Measurements from ENCODE around the gene ENO4.
A peak's percentile ranks its signal among the peaks of the same experiment; 100 is the strongest.

Gene ENO4

DNA sequence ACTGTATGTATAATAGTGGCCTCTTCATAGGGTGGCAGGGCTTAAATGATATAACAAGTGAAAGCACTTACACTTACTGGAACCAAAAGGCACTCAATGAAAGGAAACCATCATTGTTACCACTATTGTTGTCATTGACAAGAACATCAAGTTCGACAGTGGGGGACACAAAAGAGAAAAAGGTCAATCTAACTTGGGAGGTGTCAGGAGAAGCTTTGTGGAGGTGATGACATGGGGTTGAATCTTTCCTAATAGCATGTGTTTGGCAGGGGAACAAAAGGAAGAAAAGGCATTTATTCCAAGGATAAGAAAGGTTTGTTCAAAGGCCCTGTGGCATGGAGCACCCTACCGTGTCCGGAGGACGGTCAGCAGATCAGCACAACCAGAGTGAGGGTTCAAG, 18.2 kb upstream of the ENO4 start:
- no peak for DNase-seq

DNA sequence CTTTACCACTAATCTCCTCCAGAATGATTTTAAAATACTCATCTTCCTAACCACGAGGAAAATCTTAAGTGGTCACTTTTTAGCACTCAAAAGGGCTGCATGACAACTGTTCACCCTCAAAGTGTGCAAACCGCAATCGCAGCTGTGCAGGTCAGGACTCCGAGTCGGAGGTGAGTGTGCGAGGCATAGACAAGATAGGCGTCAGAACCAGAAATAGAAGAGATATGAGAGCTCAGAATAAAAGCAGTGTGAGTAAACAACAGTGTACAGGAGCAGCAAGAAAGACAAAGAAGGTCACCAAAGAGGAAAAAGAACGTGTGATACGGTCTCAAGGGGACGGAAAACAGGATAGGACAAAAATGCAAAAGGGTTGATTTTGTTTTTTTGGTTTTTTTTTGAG, 17.5 kb upstream of the ENO4 start:
- no peak for DNase-seq

- DNase-seq: no peak
Measured at GRCh38 chr10:116833986-116834985, 15.0 kb upstream of the ENO4 start.

GRCh38 chr10:116835658-116836057, 13.6 kb upstream of the ENO4 start:
- no peak for DNase-seq

DNA sequence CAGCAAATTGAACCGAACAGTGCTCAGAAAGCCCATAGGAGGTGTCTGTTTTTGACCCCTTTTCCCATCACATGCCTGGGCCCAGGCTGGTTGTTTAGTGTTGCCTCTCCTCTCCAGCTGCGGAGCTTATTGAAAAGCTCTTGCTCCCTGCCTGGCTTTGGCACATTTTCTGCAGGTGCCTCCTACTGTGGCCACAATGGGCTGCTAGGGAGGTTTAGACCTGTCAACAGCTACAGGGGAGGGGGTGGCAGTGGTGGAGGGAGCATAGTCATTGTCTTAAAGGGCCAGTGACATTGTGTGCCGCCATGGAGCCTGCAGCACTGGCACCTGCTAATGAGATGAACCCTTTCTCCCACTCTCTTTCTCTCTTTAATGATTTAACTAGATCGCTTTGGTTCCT, 13.2 kb upstream of the ENO4 start:
- no peak for DNase-seq

DNA sequence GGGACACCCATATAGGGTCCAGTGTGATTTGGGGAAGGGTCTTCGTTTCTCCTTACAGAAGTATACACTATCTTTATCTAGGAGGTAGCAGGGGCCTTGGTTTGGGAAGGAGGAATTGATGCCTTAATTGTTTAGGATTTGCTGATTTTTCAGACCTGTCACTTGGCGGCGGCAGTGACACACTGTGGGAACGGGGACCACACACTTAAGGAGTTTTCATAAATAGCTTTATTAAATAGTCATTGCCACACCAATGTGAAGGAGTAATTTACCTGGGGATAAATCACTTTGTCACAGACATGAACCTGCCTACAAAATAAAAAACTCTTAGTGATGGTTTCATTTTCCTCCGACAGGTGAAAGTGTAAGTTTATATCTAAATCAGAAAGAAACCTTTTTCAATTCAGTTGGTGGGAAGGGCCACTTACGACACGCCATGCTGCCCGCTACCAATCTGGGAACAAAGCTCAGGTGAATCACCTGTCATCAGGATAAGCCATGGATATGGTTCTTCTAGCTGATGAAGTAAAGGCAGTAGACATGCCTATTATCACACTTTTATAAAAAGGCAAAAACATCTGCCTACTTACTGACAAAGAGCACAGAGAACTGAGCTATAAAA, 12.3 kb upstream of the ENO4 start:
- peak; percentile 17 for DNase-seq

DNA sequence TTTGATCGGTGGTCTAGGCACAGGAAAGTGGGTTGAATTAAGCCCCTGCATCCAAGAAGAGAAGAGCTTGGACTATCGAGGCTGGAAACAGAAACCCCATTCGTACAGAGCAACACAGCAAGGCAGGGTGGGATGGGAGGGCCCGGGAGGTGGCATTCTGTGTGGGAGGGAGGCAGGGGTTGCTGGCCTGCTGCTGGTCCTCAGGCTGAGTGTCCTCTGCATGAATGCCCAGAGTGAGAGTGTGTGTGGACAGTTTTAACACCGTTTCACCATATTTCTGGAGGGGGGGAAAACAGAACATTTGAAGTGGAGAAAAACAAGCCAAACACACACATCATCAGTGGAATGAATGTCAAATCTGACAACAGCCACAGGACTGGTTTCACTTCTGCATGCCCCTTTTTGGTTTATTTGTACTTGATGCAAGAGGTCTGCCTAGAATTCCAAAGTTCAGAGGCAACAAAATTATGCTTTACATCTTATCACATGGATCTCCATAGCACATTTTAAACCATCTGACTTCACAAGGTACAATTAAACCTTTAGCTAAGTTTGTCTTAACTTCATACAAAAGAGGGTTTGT, 11.1 kb upstream of the ENO4 start:
- DNase-seq: no peak

DNA sequence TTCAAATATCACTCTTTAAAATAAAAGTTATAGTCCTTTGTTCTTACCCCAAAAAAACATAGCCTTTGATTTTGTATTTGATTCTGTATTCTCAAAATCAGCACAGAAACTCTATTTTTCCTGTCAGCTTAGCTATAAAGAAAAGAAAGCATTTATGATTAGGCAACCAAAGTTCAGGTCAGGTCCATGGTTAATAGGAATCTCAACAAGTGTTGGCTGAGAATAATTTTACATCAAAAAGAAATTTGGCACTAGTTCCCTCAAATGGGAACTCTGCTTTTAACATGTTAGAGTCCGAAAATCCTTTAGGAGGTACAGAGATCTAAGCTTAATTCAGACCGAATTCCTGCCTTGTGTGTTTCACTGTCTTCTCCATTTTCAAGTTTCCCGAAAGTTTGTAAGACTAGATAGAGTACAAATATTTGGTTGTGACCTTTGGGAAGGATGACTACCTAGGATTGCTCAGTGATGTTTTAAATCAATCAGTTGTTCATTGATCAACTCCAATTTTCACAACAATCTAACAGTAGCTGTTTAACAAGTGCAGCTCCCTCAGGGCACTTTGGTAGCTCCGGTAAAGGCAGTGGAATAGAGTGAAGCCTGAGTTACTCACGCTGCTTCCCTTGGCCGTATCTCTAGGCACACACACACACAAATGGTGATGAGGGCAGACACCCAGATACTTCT, 8.8 kb upstream of the ENO4 start:
- no peak for DNase-seq

DNA sequence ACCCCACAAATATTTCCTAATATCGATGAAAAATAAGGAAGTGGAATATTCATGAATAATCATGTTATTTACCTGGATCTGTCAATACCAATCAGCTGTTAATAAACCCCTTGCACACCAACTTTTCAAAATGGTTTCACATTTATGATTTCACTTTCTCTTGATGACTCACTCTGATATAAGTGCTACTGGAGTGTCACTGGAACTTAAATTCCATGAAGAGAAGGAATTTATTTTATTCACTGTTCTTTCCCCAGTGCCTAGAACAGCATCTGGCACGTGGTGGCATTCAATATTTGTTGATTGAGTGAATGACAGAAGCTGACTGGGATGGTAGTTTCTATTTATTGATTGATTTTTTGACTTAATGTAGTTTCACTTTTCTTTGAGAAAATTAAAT, 3.5 kb upstream of the ENO4 start:
- DNase-seq: no peak

DNA sequence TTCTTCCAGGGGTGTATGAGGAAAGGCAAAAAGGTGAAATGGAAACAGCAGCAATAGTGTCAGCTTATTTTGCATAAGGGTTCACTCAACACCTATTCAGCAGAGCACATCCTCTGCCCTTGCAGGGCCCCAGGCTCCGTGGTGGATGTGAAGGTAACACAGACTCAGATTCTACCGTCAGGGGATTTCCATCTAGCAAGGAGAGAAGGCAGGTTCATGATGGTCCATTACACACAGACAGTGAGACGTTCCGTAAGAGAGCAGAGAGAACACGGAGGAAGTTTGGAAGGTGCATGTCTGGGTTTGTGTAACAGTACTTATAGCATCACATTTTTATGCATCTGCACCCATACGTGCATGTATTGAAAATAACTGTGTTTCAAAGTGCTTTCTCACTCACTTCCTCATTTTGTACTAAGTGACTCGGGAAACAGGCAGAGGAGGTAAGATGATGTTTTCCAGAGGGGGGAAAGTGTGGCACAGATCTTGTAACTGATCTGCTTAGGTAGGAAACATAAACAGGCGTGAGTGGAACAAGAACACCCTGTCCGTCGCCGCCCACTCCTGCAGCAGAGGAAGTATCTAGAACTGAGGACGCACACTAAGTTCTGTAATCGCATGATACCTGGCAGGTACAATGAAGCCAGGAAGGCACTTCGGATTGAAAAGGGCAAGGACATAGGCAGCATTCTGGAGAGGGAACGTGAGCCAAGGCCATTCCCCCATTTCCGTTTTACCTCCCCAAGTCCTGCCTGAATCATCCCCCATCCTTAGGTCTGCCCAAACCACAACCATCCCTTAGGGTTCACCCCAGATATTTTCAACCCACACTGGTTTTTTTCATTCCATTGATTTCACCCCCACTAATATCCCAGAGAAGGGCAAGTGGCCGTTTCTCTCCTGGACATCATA, 1.0 kb upstream of the ENO4 start:
- peak; percentile 42 for DNase-seq

- no peak for DNase-seq
Measured at GRCh38 chr10:116848944-116849247, 403 bp upstream of the ENO4 start.

- DNase-seq: no peak
Measured at GRCh38 chr10:116850058-116850611, 836 bp downstream of the ENO4 start.

DNA sequence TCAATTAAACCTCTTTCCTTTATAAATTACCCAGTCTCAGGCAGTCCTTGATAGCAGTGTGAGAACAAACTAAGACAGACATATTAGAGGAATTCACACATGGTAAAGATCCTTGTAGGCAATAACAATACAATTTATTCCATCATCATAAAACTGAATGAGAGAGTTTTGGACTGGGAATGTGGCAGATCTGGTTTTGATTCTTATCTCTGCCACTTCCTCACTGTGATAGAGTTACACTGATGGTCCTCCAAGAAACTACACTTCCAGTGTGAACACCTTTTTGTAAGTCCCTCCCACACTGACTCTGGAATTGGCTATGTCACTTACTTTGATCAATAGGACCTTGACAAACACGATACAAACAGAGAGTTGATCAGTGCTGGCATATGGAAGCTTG, 2.9 kb downstream of the ENO4 start:
- no peak for DNase-seq

GRCh38 chr10:116853287-116853686, 4.0 kb downstream of the ENO4 start:
- no peak for DNase-seq

GRCh38 chr10:116853701-116854100, 4.4 kb downstream of the ENO4 start:
- no peak for DNase-seq

GRCh38 chr10:116857156-116857555, 7.9 kb downstream of the ENO4 start:
- no peak for DNase-seq

- no peak for DNase-seq
Measured at GRCh38 chr10:116861796-116862195, 12.5 kb downstream of the ENO4 start.

DNA sequence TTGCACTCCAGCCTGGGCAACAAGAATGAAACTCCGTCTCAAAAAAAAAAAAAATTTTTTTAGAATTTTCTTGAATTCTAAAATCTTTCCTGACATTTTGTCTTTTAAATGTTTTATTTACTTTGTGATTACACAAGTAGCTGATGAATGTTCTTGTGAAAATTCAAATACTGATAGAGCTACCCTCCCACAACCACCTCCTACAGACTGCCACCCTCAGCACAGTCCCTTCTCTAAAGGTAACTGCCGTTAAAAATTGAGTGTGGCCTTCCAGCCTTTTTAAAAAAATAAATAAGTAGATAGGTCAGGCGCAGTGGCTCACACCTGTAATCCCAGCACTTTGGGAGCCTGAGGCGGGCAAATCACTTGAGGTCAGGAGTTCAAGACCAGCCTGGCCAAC, 15.1 kb downstream of the ENO4 start:
- no peak for DNase-seq

DNA sequence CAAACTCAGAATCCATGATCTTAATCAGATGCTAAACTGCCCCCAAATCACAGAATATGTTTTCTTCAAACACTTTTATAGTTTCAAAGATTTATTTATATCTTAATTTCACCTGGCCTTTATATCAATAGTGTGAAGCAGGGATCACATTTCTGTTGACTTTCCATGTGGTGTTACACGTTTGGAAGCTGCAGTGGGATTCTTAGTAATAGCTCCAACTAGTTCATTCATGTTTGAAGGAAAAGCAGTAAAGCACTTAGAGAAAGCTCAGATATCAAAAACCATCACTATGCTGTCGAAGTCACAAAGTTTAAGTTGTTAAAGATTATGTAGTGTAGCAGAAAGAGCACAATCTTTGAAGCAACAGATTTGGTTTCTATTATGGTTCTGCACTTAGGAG, 16.8 kb downstream of the ENO4 start:
- no peak for DNase-seq

GRCh38 chr10:116866987-116867595, 17.8 kb downstream of the ENO4 start:
- peak; percentile 26 for DNase-seq

- DNase-seq: no peak
Measured at GRCh38 chr10:116868198-116868676, 18.9 kb downstream of the ENO4 start.

GRCh38 chr10:116868722-116869121, 19.4 kb downstream of the ENO4 start:
- no peak for DNase-seq
